GM12878 (cell line): ENCODE measurements around the gene PPCS. TPM values are rescaled to one million over a fixed set of nuclear protein-coding genes. Genes with fewer than 3 reads are reported as not detected.

ENCODE experiments used
- ASH2L ChIP-seq: fragments of 300-600, 200-600 bp; sonication (generic); IDR thresholded peaks from 2 replicates; pipeline ENCODE4 v1.6.1; 2017; ENCODE audit warnings: low read depth, mild to moderate bottlenecking, borderline replicate concordance
- BACH1 ChIP-seq: fragments of 450-650 bp; IDR thresholded peaks from 2 replicates; pipeline ENCODE4 v1.6.1; 2017; ENCODE audit warnings: mild to moderate bottlenecking, borderline replicate concordance
- CBFB ChIP-seq: IDR thresholded peaks from 2 replicates; pipeline ENCODE4 v1.6.1; 2016; ENCODE audit warnings: antibody characterized with exemption, low read depth
- CHD2 ChIP-seq: IDR thresholded peaks from 2 replicates; pipeline ENCODE4 v1.6.1; 2011; ENCODE audit warnings: low read depth, low read length, improper control_type of control experiment, borderline replicate concordance
- FOXM1 ChIP-seq: IDR thresholded peaks from 2 replicates; pipeline ENCODE4 v1.6.1; 2012; ENCODE audit warnings: low read depth, mild to moderate bottlenecking, inconsistent platforms, low read length, moderate library complexity
- IKZF1 ChIP-seq: fragments of 450-650 bp; conservative IDR thresholded peaks from 2 replicates; pipeline ENCODE4 v1.6.1; 2017; ENCODE audit warnings: antibody characterized with exemption, mild to moderate bottlenecking
- IKZF2 ChIP-seq, 2 experiments: fragments of 450-650 bp; IDR thresholded peaks; 2 replicates each; pipeline ENCODE4 v1.6.1; 2017; ENCODE audit warnings: mild to moderate bottlenecking in 2 of 2, moderate library complexity in 2 of 2
- JUNB ChIP-seq: IDR thresholded peaks from 2 replicates; pipeline ENCODE4 v1.6.1; 2016; ENCODE audit warnings: antibody characterized with exemption, mild to moderate bottlenecking
- KAT2A ChIP-seq: conservative IDR thresholded peaks from 2 replicates; pipeline ENCODE4 v1.6.1; 2011; ENCODE audit warnings: low read depth, low read length; ENCODE audit not compliant: control insufficient read depth
- MEF2A ChIP-seq: IDR thresholded peaks from 2 replicates; pipeline ENCODE4 v1.6.1; 2011; ENCODE audit warnings: low read depth, mild to moderate bottlenecking, low read length, moderate library complexity; ENCODE audit not compliant: insufficient read depth
- MXI1 ChIP-seq: fragments of 150-350 bp; IDR thresholded peaks from 2 replicates; pipeline ENCODE4 v1.6.1; 2011; ENCODE audit warnings: low read depth, mild to moderate bottlenecking, inconsistent platforms, low read length, improper control_type of control experiment
- MYB ChIP-seq: fragments of 150-350 bp; IDR thresholded peaks from 2 replicates; pipeline ENCODE4 v1.6.1; 2014; ENCODE audit warnings: mild to moderate bottlenecking, low read depth, low read length, borderline replicate concordance
- NKRF ChIP-seq: fragments of 450-650 bp; conservative IDR thresholded peaks from 2 replicates; pipeline ENCODE4 v1.6.1; 2017; ENCODE audit warnings: mild to moderate bottlenecking, moderate library complexity
- NR2C1 ChIP-seq: fragments of 450-650 bp; IDR thresholded peaks from 2 replicates; pipeline ENCODE4 v1.6.1; 2017; ENCODE audit warnings: antibody characterized with exemption, mild to moderate bottlenecking, moderate library complexity
- NRF1 ChIP-seq: conservative IDR thresholded peaks from 2 replicates; pipeline ENCODE4 v1.6.1; 2011; ENCODE audit warnings: mild to moderate bottlenecking, low read depth, low read length, improper control_type of control experiment
- POLR2A ChIP-seq: IDR thresholded peaks from 2 replicates; pipeline ENCODE4 v1.6.1; 2011; ENCODE audit warnings: low read depth, mild to moderate bottlenecking, low read length
- POLR2AphosphoS5 ChIP-seq: IDR thresholded peaks from 2 replicates; pipeline ENCODE4 v1.6.1; 2011; ENCODE audit warnings: mild to moderate bottlenecking, low read length, inconsistent platforms
- RAD21 ChIP-seq: IDR thresholded peaks from 2 replicates; pipeline ENCODE4 v1.6.1; 2011; ENCODE audit warnings: mild to moderate bottlenecking, low read depth, low read length, moderate library complexity; ENCODE audit not compliant: insufficient read depth
- SMAD1 ChIP-seq: fragments of 450-650 bp; IDR thresholded peaks from 2 replicates; pipeline ENCODE4 v1.6.1; 2018; ENCODE audit warnings: mild to moderate bottlenecking, low read depth; ENCODE audit not compliant: partially characterized antibody
- TAF1 ChIP-seq: IDR thresholded peaks from 2 replicates; pipeline ENCODE4 v1.6.1; 2011; ENCODE audit warnings: mild to moderate bottlenecking, low read depth, low read length, borderline replicate concordance
- TCF12 ChIP-seq: IDR thresholded peaks from 2 replicates; pipeline ENCODE4 v1.6.1; 2011; ENCODE audit warnings: low read depth, mild to moderate bottlenecking, low read length
- polyA plus RNA-seq, 11 experiments: library from polyadenylated mRNA; depleted of rRNA in 4 of 11; unstranded in 6 of 11; stranded (reverse) in 5 of 11; fragments of >200 nt; fragmentation: Nextera tagmentation in 4 of 11; fragmentation: Illumina TruSeq in 1 of 11; extraction: Ambion mirVana in 4 of 11; extraction: Trizol in 1 of 11; gene quantifications; 1 replicate in 1 of 11; 2 replicates in 10 of 11; pipeline versions ENCODE4 v1.2.1 to v1.2.3, GENCODE V29; 2011 to 2016; ENCODE audit warnings: inconsistent platforms in 2 of 11, missing spikeins in 2 of 11, low read depth in 1 of 11
- total RNA-seq, 4 experiments: library from RNA; depleted of rRNA in 3 of 4; stranded (reverse); fragments of >200 nt in 3 of 4; fragmentation: Illumina TruSeq in 1 of 4; extraction: Trizol in 1 of 4; gene quantifications; 2 replicates each; pipeline versions ENCODE4 v1.2.1 to v1.2.3, GENCODE V29; 2013 to 2021
- TF ChIP-seq, protein P1 (sequence below): IDR thresholded peaks from 2 replicates; pipeline ENCODE4 v1.6.1; 2011; ENCODE audit warnings: low read depth, mild to moderate bottlenecking, low read length, moderate library complexity, borderline replicate concordance; ENCODE audit errors: extremely low read depth
- TF ChIP-seq, protein P2 (sequence below): IDR thresholded peaks from 2 replicates; pipeline ENCODE4 v1.6.1; 2012; ENCODE audit warnings: low read depth, low read length, improper control_type of control experiment
- TF ChIP-seq, protein P3 (sequence below): fragments of 450-650 bp; IDR thresholded peaks from 2 replicates; pipeline ENCODE4 v1.6.1; 2017; ENCODE audit warnings: mild to moderate bottlenecking, moderate library complexity

Gene PPCS
- total and polyA plus RNA-seq, 10 of the 15 experiments (the other 5 are each of a cell fraction or from before 2014, with no cell fraction given) = 35.6 to 79.4 (median 51.9) TPM

DNA sequence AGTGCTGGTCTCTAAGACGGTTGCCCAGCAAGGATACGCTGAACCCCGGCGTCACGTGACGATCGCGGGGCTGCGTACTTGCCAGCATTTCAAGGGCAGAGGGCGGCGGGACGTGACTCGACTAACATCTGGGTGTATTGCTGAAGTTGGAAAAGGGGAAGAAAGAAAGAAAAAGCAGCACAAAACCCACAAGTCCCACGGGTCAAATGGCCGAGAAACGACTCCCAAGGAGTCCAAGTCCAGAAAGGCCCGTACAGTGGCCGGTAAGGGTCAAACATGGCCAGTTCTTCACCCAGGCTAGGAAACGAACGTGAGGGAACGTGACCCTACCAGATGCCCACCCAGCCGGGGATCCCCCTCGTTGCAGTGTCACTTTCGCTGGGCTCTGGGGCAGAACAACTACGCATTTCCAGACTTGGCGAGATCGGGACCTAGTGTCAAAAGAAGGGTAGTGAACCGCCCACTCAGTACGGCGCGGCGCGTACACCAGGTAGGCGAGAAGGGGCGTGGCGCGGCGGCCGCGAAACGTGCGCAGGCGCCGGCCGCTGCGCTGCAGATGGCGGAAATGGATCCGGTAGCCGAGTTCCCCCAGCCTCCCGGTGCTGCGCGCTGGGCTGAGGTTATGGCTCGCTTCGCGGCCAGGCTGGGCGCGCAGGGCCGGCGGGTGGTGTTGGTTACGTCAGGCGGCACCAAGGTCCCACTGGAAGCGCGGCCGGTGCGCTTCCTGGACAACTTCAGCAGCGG lies at the start of gene PPCS, which contains the start of gene ZMYND12 (continued):
- peak; percentile 92 for TF ChIP-seq NKRF
- TF ChIP-seq IKZF2 (IDR thresholded peaks at IDR 0.05) = peak; percentile 43 to 68; a peak in 3 of 4 replicates
- no peak for TF ChIP-seq KAT2A
- peak; percentile 25 for TF ChIP-seq SMAD1
- TF ChIP-seq JUNB = no peak
- TF ChIP-seq FOXM1 = no peak
- 0 out of 2 replicates have a peak, but pooled peaks have one; percentile 70 for TF ChIP-seq BACH1
- peak; percentile 33; the same call in 1 of the 2 replicates for TF ChIP-seq MEF2A
- TF ChIP-seq, protein P1, sequence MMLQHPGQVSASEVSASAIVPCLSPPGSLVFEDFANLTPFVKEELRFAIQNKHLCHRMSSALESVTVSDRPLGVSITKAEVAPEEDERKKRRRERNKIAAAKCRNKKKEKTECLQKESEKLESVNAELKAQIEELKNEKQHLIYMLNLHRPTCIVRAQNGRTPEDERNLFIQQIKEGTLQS = peak; percentile 68; the same call in 1 of the 2 replicates
- TF ChIP-seq ASH2L = no peak
- no peak for TF ChIP-seq RAD21
- peak; percentile 37; the same call in 1 of the 2 replicates for TF ChIP-seq CBFB
- TF ChIP-seq, protein P2, sequence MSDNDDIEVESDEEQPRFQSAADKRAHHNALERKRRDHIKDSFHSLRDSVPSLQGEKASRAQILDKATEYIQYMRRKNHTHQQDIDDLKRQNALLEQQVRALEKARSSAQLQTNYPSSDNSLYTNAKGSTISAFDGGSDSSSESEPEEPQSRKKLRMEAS = peak; percentile 44; the same call in 1 of the 2 replicates
- TF ChIP-seq IKZF1 = peak; percentile 77
- TF ChIP-seq, protein P3, sequence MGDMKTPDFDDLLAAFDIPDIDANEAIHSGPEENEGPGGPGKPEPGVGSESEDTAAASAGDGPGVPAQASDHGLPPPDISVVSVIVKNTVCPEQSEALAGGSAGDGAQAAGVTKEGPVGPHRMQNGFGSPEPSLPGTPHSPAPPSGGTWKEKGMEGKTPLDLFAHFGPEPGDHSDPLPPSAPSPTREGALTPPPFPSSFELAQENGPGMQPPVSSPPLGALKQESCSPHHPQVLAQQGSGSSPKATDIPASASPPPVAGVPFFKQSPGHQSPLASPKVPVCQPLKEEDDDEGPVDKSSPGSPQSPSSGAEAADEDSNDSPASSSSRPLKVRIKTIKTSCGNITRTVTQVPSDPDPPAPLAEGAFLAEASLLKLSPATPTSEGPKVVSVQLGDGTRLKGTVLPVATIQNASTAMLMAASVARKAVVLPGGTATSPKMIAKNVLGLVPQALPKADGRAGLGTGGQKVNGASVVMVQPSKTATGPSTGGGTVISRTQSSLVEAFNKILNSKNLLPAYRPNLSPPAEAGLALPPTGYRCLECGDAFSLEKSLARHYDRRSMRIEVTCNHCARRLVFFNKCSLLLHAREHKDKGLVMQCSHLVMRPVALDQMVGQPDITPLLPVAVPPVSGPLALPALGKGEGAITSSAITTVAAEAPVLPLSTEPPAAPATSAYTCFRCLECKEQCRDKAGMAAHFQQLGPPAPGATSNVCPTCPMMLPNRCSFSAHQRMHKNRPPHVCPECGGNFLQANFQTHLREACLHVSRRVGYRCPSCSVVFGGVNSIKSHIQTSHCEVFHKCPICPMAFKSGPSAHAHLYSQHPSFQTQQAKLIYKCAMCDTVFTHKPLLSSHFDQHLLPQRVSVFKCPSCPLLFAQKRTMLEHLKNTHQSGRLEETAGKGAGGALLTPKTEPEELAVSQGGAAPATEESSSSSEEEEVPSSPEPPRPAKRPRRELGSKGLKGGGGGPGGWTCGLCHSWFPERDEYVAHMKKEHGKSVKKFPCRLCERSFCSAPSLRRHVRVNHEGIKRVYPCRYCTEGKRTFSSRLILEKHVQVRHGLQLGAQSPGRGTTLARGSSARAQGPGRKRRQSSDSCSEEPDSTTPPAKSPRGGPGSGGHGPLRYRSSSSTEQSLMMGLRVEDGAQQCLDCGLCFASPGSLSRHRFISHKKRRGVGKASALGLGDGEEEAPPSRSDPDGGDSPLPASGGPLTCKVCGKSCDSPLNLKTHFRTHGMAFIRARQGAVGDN = peak; percentile 84; the same call in 1 of the 2 replicates
- TF ChIP-seq NRF1 = peak; percentile 87
- peak; percentile 61 for TF ChIP-seq NR2C1
- 0 out of 2 replicates have a peak, but pooled peaks have one; percentile 23 for TF ChIP-seq TCF12
- peak; percentile 80 for TF ChIP-seq TAF1
- peak; percentile 91 for TF ChIP-seq POLR2A
- TF ChIP-seq MXI1 = peak; percentile 69; the same call in 1 of the 2 replicates
- peak; percentile 11; the same call in 1 of the 2 replicates for TF ChIP-seq CHD2
- peak; percentile 97 for TF ChIP-seq POLR2AphosphoS5
- TF ChIP-seq MYB = no peak
